H7 (cell line): ENCODE data around the gene WLS. TPM values are rescaled to one million over a fixed set of nuclear protein-coding genes. Genes with fewer than 3 reads are reported as not detected.

Experiments
- DNase-seq: peaks from one replicate; pipeline ENCODE4 v3.0.0; 2012
- H3K27me3 ChIP-seq: 2 replicates; pipeline ENCODE4 v1.6.0; 2011; ENCODE audit warnings: mild to moderate bottlenecking, low read length; ENCODE audit not compliant: control insufficient read depth, insufficient read depth
- H3K36me3 ChIP-seq: replicated peaks from 2 replicates; pipeline ENCODE4 v1.5.1; 2011; ENCODE audit warnings: low read length; ENCODE audit not compliant: control insufficient read depth, insufficient read depth
- H3K4me3 ChIP-seq: 2 replicates; pipeline ENCODE4 v1.5.1; 2011; ENCODE audit warnings: low read depth, mild to moderate bottlenecking, control low read depth, low read length, moderate library complexity; ENCODE audit not compliant: insufficient read depth
- total RNA-seq: library from RNA; depleted of rRNA; stranded (reverse); fragments of >200 nt; shearing (Covaris generic); gene quantifications from 2 replicates; pipeline ENCODE4 v1.2.3, GENCODE V29; 2014; rRNA removed

The WLS gene
- total RNA-seq, 1 experiment from 2014 or later, result 9.5 TPM

GRCh38 chr1:68103884-68104554 is 128.3 kb downstream of the WLS start:
- no peak for DNase-seq

GRCh38 chr1:68103011-68103545 is 129.2 kb downstream of the WLS start:
- Histone ChIP-seq H3K4me3 (no peak overlapping the region), H3K27me3 (no peaks in the 10 kb centered on the region), H3K36me3 (no peaks in the 10 kb centered on the region)
- DNase-seq, result no peak

More at GRCh38 chr1:68103884-68104554, 128.3 kb downstream of the WLS start:
- Histone ChIP-seq H3K27me3 (no peaks in the 10 kb centered on the region), H3K4me3 (no peak overlapping the region), H3K36me3 (no peaks in the 10 kb centered on the region)

- Histone ChIP-seq H3K27me3 (no peaks in the 10 kb centered on the region), H3K4me3 (no peak overlapping the region), H3K36me3 (no peaks in the 10 kb centered on the region)
- no peak for DNase-seq
Observed at GRCh38 chr1:68101829-68102228, 130.5 kb downstream of the WLS start.

GRCh38 chr1:68100571-68100970 is 131.8 kb downstream of the WLS start:
- Histone ChIP-seq H3K27me3 (no peaks in the 10 kb centered on the region), H3K36me3 (no peaks in the 10 kb centered on the region), H3K4me3 (no peak overlapping the region)
- no peak for DNase-seq

- no peak for DNase-seq
- H3K27me3 ChIP-seq, result no peaks in the 10 kb centered on the region
- H3K4me3 ChIP-seq, result no peak overlapping the region
- no peaks in the 10 kb centered on the region for H3K36me3 ChIP-seq
Observed at GRCh38 chr1:68093737-68094136, 138.6 kb downstream of the WLS start.

GRCh38 chr1:68087184-68087583 is 145.1 kb downstream of the WLS start:
- Histone ChIP-seq H3K4me3 (no peak overlapping the region), H3K27me3 (no peaks in the 10 kb centered on the region), H3K36me3 (no peaks in the 10 kb centered on the region)
- no peak for DNase-seq

- no peak for DNase-seq
- no peaks in the 10 kb centered on the region for H3K27me3 ChIP-seq
- no peak overlapping the region for H3K4me3 ChIP-seq
- H3K36me3 ChIP-seq, result no peaks in the 10 kb centered on the region
Observed at GRCh38 chr1:68085752-68086151, 146.6 kb downstream of the WLS start.

- H3K4me3 ChIP-seq, result no peak overlapping the region
- no peak for DNase-seq
- no peaks in the 10 kb centered on the region for H3K27me3 ChIP-seq
- H3K36me3 ChIP-seq, result no peaks in the 10 kb centered on the region
Observed at GRCh38 chr1:68083686-68084085, 148.6 kb downstream of the WLS start.

- Histone ChIP-seq H3K36me3 (no peaks in the 10 kb centered on the region), H3K4me3 (no peak overlapping the region), H3K27me3 (no peaks in the 10 kb centered on the region)
- DNase-seq, result no peak
Observed at GRCh38 chr1:68081775-68082283, 150.5 kb downstream of the WLS start.

- Histone ChIP-seq H3K27me3 (no peaks in the 10 kb centered on the region), H3K4me3 (no peak overlapping the region), H3K36me3 (no peaks in the 10 kb centered on the region)
- no peak for DNase-seq
Observed at GRCh38 chr1:68078647-68079046, 153.7 kb downstream of the WLS start.

Other genes starting within 250 kb of the WLS start
- gene DIRAS3, start 181.9 kb downstream of the WLS start, total RNA-seq, result 0.10 TPM in 1 of 2 replicates, not detected in the other
- not detected in 2 replicates for gene RPE65, start 217.4 kb upstream of the WLS start, total RNA-seq